Frontal cortex (tissue), 4 donors: Measurements from ENCODE around the gene CD109. TPM values are rescaled to one million over a fixed set of nuclear protein-coding genes. Genes with fewer than 3 reads are reported as not detected.
"Not testable (repeated sequence)": the region's sequence is repeated elsewhere in the genome, so short reads cannot be mapped to it uniquely, and the experiment has no call there.

Experiments
- DNase-seq, 2 donors: peaks; one replicate each; pipeline ENCODE4 v3.0.0; 2012; ENCODE audit warnings: low spot score in 2 of 2
- FAIRE-seq: peaks from 2 replicates; lab custom pipeline; 2012; peaks lifted over from hg19 to GRCh38; lab: Jason Lieb, UNC
- total RNA-seq: library from RNA; depleted of rRNA; stranded (reverse); fragments of >200 nt; gene quantifications from one replicate; pipeline ENCODE4 v1.2.3, GENCODE V29; 2014
- donor health status: control.
- donor health status: control.
- donor health status: control.

CD109 gene
- 1.6 TPM for total RNA-seq

DNA sequence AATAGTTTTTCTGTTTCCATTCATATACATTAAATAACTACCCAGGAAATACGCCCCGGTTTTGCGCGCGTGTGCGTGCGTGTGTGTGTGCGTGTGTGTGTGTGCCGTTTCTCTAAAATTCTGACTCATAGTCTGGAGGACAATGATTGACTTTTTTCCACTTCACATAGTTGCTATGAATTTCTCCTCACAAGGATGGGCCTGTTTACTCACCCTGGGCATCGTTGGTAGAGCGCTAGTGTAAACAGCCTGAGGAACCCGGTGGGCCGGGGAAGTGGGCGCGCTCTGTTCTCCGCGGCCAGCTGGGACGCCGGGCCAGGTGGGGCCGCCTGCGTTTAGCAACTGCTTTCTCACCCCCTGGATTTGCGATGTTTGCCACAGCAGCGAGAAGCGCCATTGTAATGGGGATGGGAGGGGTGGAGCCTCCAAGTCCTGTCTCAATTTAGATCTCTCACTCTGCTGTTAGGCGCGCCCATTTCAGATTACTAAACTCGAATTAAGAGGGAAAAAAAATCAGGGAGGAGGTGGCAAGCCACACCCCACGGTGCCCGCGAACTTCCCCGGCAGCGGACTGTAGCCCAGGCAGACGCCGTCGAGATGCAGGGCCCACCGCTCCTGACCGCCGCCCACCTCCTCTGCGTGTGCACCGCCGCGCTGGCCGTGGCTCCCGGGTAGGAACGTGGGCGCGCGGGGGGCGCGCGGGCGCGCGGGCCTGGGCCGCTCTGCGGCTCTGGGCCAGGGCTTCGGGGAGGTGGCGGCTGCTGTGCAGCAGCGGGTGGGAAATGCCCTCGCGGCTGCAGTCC lies at the start of gene CD109:
CD109 (plus strand) TSS at position 585 of the 803 bp plus-strand sequence; CDS start at position 598, 13 bp downstream.
- FAIRE-seq (no peak), DNase-seq (peak in 1 of 2 donors; percentile 34)

DNA sequence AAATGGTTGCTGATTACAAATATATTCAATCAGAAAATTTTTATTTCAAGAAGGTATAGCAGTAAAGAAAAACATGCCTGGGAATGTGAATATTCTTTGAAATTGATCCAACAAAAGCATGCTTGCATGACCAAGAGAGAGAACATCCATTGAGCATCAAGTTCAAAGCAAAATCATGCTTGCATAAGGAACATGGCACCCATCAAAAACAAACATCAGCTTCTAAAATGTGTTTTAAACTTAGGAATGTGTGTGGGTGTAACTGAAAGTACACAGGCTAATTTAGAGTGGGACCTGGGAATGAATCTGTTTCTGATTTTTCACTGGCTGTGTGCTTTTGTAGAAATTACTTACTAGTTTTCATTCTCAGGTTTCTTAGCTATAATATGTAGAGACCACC lies 47.8 kb upstream of the CD109 start:
- no peak for FAIRE-seq
- DNase-seq: no peak

DNA sequence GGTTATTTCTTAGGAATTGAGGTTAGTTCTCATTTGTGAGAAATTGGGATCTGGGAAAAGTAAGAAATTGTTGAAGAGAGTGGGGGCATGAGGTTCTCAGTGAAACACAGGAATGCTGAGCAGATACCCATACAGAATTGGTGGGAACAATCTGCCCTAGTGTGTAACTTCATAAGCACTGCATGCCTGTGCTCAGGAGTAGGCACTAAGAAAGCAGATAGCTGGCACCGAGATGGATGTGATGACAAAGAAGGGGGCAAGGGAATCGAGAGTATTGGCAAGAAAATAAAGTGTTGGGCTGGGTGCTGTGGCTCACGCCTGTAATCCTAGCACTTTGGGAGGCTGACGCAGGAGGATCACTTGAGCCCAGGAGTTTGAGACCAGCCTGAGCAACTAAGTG lies 46.2 kb upstream of the CD109 start:
- no peak for FAIRE-seq
- DNase-seq: no peak

DNA sequence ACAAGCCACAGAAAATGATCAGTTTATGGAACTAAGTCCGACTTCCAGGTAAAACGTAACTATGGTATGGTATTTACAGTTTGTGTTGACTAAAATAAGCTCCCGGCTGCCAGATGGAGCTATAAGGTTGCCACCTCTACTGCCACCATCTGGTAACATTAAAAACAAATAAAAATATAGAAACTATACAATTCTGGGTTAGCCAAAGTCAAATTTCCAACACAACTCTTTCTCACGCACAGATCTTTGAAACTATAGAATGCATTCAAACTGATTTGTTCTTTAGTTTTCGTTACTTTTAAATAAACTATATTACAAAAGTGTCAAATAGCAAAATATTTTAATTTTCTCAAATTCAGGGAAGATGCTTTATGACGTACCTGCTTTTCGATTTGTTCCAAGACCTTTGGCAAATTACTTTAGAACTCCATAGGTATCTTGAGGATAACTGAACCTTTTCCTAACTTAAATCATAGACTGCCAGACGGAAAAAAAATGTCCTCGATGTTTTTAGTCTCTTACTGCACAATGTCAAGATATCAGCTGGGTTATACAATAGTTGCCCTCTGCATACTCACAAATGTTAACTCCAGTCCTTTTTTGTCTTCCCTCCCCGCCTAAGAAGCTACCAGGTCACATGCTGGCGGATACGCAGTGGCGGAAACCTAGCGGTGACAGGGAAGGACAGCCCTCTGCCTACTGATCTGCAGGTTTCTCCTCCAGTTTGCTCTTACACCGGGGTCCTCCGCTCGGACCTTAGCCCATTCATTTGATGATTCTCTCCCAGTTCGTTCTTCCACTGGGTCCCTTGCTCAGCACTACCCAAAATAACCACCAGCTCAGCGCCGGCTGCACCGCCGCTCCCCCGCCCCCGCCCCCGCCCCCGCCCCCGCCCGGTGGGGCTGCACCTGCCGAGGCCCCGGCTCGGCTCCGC lies 43.1 kb upstream of the CD109 start:
- no peak for FAIRE-seq

DNA sequence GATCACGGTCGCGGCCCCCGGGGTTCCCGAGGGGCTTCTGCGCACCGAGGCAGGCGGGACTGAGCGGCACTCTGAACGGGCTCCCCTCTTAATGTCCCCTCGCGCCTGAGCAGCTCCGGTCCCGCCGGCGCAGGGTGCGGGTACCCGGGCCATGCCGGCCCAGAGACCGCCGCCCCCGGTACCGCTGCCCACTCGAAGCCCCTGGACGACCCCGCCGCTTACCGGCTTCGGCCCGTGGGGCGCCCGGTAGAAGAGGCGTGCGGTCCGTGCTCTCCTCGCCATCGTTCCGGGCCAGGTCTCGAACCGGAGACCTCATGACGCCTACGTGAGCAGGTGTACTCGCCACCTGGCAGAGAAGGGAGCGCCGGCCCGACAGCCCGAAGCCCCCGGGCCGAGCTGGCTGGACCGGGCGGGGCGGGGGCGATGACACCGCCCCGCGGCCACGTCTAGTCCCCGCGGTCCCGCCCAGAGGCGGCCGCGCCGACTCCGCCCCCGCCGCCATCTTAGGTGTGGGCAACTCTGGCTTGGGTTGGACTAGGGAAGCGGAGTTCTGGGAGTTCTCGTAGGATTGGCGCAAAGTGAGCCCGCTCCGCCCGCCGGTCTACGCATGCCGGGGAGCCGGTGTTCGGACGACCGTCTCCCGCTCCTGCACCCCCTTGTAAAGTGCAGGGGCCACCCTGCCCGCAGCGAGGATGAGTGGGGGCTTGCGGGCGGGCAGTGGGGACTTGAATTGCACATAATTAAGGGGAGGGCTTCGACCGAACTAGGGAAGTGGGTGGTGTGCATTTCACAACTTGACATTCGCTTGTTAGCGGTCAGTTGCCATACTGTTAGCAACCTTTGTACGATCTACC lies 42.2 kb upstream of the CD109 start, which contains the start of gene SLC17A5:
SLC17A5 (minus strand) TSS at position 422 of the 854 bp plus-strand sequence; CDS start at position 316, 106 bp downstream.
- FAIRE-seq (no peak), DNase-seq (peak; percentile 91 to 94)

More for the DNA sequence above, 43.1 kb upstream of the CD109 start:
- DNase-seq: peak; percentile 48 to 60

DNA sequence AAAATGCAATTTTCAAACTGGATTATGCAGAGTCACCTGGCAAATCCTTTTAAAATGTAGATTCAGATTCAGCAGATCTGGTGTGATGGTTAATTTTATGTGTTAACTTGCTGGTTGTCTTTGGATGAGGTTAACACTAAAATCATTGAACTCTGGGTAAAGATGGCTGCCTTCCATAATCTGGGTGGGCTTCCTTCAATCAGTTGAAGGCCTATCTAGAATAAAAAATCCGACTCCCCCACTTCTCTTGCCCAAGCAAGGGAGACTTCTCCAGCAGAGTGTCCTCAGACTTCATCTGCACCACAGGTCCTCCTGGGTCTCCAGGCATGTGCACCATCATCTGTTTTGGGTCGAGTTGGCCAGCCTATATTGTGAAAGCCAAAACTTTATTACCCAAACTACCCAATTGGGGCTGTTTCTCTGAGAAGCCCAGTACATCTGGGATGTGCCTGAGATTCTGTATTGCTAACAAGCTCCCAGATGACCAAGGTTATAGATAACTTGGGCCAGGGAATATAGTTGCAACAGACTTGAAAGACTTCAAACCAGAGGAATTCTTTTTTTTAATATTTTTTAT lies 40.6 kb upstream of the CD109 start:
- DNase-seq: no peak
- FAIRE-seq: no peak

DNA sequence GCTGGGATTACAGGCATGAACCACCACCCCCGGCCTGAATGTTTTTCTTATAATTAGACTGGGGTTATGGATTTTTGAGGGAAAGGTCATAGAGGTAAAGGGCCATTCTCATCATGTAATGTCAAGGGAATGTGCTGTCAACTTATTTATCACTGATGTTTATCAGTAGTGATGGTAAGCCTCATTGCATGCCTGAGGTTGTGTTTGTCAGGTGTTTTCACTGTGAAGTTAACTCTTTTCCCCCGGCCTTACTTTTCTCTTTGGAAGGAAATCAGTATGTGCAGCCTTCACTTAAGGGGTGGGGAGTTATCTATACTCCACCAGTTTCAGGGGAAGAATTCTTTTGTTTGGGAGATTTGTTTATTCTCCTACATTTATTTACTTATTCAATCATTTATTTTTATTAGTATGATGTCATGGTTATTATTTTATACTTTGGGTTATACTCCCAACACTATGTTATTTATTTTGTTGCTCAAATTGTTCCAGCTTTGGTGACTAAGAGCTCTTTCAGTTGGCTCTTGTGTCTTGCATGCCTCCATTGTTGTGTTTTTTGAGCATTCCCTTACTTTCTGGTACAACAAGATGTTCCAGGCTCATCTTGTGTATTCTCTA lies 39.4 kb upstream of the CD109 start:
- DNase-seq (no peak), FAIRE-seq (no peak)

DNA sequence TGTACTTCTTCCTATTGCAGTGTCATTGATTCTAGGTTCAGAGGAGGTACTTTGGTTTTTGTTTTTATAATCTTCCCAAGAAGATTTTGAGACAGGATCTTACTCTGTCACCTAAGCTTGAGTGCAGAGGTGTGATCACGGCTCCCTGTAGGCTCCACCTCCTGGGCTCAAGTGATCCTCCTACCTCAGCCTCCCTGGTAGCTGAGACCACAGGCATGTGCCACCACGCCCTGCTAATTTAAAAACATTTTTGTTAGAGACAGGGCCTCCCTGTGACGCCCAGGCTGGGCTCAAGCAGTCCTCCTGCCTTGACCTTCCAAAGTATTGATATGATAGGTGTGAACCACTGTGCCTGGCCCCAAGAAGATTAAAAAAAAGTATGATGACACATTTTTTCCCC lies 38.8 kb upstream of the CD109 start:
- DNase-seq (no peak), FAIRE-seq (no peak)

DNA sequence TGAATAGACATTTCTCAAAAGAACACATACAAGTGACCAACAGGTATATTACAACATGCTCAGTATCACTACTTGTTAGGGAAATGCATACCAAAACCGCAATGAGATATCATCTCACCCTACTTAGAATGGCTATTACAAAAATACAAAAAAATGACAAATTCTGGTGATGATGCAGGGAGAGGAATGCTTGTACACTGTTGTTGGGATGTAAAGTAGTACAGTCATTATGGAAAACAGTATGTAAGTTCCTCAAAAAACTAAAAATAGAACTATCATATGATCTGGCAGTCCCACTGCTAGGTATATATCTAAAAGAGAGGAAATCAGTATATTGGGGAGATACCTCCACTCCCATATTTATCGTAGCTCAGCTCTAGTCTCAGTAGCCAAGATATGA lies 31.3 kb upstream of the CD109 start:
- DNase-seq: no peak
- FAIRE-seq: no peak

DNA sequence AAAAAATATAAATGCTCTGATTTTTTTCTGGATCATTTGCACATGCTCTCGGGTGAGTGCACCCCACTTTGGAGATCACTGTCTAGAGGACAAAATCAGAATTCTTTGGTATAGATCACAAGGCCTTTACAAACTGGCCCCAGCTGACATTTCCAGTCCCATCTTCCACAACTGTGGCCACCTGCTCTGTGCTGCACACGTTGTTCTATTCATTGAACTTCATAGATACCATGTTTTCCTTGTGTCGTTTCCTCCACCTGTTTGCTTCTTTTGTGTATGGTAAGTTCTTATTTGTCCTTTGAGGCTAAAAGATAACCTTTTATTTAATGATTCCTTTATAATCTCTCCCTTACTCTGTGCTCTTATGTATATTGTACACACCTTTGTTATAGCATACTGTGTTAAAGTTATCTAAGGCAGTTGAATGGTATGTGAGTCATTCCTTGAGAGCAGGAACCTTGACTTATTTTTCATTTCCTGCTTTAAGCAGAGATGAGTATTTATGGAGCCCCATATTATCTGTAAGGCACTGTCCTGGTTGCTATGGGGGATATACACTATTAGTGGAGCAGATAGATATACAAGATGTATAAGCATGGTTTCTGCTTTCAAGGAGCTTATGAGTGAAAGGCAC lies 30.2 kb upstream of the CD109 start:
- FAIRE-seq (no peak), DNase-seq (no peak)

DNA sequence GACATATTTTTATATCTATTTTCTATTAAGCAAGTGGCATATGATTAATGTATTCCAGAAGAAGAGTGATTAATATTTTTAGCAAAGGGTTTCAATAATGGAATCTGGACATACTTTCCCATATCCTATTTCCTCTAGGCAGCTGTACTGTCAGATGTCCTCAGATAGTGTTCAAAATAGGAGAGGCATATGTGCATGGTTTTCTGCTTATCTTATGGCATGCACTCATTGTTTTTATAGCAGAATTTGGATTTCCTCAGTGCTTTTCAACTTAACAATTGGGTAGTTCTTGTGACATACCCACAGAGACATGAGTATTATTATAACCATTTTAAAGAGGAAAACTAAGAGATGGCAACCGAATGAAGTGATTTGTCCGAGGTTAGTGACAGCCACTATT lies 29.6 kb upstream of the CD109 start:
- DNase-seq (no peak), FAIRE-seq (no peak)

DNA sequence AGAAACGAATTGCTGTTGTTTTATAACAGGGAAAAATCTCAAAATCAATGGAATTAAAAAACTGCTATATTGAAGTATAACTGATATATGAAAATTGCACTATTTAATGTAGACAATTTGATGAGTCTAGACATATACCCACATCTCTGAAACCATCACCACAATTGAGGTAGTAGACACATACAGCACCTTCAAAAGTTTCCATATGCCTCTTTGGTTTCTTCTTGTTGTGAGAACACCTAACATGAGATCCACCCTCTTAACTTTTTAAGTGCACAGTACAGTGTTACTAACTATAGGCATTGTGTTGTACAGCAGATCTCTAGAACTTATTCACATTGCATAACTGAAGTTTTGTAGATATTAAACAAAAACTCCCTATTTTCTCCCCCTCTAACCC lies 28.2 kb upstream of the CD109 start:
- DNase-seq (no peak), FAIRE-seq (no peak)

DNA sequence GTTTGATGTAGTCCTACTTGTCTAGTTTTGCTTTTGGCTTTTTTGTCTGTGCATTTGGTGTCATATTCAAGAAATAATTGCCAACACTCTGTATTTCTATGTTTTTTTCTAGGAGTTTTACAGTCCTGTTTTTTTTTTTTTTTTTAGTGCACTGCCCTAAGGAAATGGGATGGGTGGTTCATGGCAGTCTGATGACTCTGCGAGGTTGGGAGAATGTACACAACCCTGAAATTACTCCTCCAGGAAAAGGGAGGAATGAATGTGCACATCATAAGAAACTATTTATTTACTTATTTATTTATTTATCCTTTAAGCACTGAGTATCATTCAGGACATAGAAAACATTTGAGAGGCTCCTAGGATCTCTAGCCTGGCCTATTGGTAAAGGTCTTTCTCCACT lies 27.0 kb upstream of the CD109 start:
- FAIRE-seq (no peak), DNase-seq (no peak)

DNA sequence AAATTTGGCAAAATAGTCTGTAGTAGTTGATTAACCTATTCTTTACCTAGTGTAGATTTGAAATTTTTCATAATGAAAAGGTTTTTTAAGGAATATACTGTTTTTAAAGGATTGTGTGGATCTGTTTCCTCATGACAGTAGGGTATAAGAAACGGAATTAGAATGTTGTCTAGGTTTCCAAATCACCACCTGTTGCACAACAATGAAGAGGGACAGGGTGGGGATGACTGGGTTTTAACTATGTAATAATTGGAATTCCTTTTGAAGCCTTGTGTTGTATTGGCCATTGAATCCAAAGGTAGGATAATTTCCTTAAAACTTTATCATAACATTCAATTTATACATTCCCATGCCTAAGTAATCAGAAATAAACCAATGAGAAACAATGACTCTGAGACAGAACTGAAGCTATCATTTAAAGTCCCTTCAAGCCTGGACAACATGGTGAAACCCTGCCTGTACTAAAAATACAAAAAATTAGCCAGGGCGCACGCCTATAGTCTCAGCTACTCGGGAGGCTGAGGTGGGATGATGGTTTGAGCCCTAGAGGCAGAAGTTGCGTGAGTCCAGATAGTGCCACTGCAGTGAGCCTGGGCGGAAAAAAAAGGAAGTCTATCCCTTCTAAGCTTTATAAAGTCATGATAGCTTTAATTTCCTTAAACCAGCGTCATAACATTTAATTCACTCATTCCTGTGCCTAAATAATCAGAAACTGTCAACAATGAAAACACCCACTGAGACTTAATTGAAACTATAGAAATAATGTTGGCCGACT lies 23.9 kb upstream of the CD109 start:
- FAIRE-seq: no peak

DNA sequence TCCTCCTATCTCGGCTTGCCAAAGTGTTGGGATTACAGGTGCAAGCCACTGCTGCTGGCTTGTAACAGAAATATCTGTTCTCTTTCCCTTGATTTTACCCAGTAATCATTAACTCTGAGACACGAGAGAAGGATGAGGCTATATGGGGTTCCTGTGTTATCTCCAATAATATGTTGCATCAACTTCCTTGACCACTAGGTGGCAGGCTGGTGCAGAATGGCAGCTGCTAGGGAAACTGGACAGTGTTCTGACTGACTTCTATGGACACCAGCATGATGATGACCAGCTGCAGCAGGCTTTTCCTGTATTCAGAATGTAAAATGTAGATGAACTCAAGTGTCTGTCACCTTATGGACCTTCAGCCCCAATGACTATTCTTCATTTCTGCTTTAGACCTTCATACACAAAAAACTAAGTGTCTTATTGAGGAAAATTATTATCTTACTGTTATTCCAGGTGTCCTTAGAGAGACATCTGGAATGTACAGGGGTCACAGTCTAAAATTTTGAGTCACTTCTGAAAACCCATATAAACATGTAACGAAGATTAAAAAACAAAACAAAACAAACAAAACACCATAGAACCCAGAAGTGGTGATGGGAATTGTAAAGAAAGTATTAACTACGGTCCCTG lies 20.4 kb upstream of the CD109 start:
- DNase-seq (peak in 1 of 2 donors; percentile 51), FAIRE-seq (no peak)

More for the DNA sequence above, 23.9 kb upstream of the CD109 start:
- DNase-seq: no peak

DNA sequence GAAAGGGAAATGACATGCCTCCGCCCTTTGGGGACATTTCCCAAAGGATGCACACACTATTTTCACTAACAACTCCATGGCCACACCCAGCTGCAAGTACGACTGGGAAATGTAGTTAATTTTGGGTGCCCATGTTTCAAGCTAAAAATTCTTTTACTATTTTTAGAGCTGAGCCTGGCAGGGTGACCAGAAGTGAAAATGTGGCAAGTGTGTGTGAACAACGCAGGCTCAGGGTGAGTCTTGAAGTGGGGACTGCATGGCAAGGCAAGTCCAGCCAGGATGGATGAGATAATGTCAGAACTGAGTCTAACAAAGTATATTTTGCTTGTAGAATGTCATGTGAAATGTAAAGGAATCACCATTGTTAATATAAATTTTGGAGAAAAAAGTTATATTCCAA lies 17.0 kb upstream of the CD109 start:
- no peak for FAIRE-seq
- DNase-seq: no peak

DNA sequence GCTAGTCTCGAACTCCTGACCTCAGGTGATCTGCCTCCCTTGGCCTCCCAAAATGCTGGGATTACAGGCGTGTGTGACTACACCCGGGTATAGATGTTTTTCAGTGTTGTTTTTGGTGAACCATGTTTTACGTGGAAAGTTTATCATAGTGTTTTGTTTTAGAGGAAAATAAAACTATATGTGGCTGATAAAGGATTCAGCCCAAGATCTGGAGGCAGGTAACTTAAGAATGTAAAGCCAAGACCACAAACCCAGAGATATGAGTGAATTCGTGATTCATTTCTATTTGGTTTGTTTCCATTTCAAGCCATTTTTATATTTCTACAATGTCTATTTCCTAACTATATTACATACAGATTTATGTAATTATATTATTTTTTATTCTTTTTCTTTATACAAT lies 16.2 kb upstream of the CD109 start:
- FAIRE-seq, DNase-seq: not testable (repeated sequence)
